HepG2 (cell line): ENCODE data around the gene MTX1. TPM values are rescaled to one million over a fixed set of nuclear protein-coding genes. Genes with fewer than 3 reads are reported as not detected.

Source experiments
- ADNP ChIP-seq: sonication (generic); formaldehyde crosslinking; IDR thresholded peaks from 2 replicates; pipeline ENCODE4 v1.4.0; 2020; ENCODE audit warnings: missing genetic modification reagents
- AHR ChIP-seq: IDR thresholded peaks from 2 replicates; pipeline ENCODE4 v1.6.1; 2018; ENCODE audit warnings: missing genetic modification reagents, missing compliant biosample characterization
- ASH2L ChIP-seq: fragments of 300-600, 200-600 bp; sonication (generic); IDR thresholded peaks from 2 replicates; pipeline ENCODE4 v1.7.0; 2017; ENCODE audit warnings: low read depth, mild to moderate bottlenecking, moderate library complexity, mixed read lengths, low read length; ENCODE audit not compliant: insufficient read length
- ATM ChIP-seq: fragments of 450-650 bp; IDR thresholded peaks from 2 replicates; pipeline ENCODE4 v1.7.1; 2017; ENCODE audit warnings: mild to moderate bottlenecking, borderline replicate concordance
- KLF13 ChIP-seq: sonication (generic); formaldehyde crosslinking; IDR thresholded peaks from 2 replicates; pipeline ENCODE4 v1.4.0; 2020; ENCODE audit warnings: mild to moderate bottlenecking, missing genetic modification reagents
- KMT2A ChIP-seq: sonication (generic); formaldehyde crosslinking; IDR thresholded peaks from 2 replicates; pipeline ENCODE4 v1.4.0; 2020; ENCODE audit warnings: missing genetic modification reagents
- MXD4 ChIP-seq: IDR thresholded peaks from 2 replicates; pipeline ENCODE4 v1.6.1; 2016; ENCODE audit warnings: mild to moderate bottlenecking, missing biosample characterization, missing genetic modification reagents
- NCOA5 ChIP-seq: sonication (generic); formaldehyde crosslinking; IDR thresholded peaks from 2 replicates; pipeline ENCODE4 v1.4.0; 2020; ENCODE audit warnings: missing genetic modification reagents
- NFE2L2 ChIP-seq: fragments of 150-350 bp; IDR thresholded peaks from 2 replicates; pipeline ENCODE4 v1.6.1; 2014; ENCODE audit warnings: low read length
- NFYB ChIP-seq: sonication (generic); formaldehyde crosslinking; IDR thresholded peaks from 2 replicates; pipeline ENCODE4 v1.4.0; 2020; ENCODE audit warnings: missing genetic modification reagents
- PAX8 ChIP-seq: sonication (generic); formaldehyde crosslinking; IDR thresholded peaks from 2 replicates; pipeline ENCODE4 v1.8.0; 2022; ENCODE audit warnings: mild to moderate bottlenecking, missing genetic modification reagents, borderline replicate concordance
- RFXAP ChIP-seq: sonication (generic); formaldehyde crosslinking; IDR thresholded peaks from 2 replicates; pipeline ENCODE4 v1.4.0; 2020; ENCODE audit warnings: missing genetic modification reagents, borderline replicate concordance
- SMARCC2 ChIP-seq: fragments of 450-650 bp; IDR thresholded peaks from 2 replicates; pipeline ENCODE4 v1.6.1; 2017; ENCODE audit warnings: antibody characterized with exemption, mild to moderate bottlenecking
- TEAD2 ChIP-seq: sonication (generic); formaldehyde crosslinking; IDR thresholded peaks from 2 replicates; pipeline ENCODE4 v1.9.0; 2021; ENCODE audit warnings: missing genetic modification reagents
- ZBTB20 ChIP-seq: sonication (generic); formaldehyde crosslinking; IDR thresholded peaks from 2 replicates; pipeline ENCODE4 v1.8.1; 2023; ENCODE audit warnings: missing genetic modification reagents, low read depth, mild to moderate bottlenecking, borderline replicate concordance
- ZNF256 ChIP-seq: sonication (generic); formaldehyde crosslinking; conservative IDR thresholded peaks from 2 replicates; pipeline ENCODE4 v1.4.0; 2020; ENCODE audit warnings: missing genetic modification reagents
- ZNF326 ChIP-seq: sonication (generic); formaldehyde crosslinking; IDR thresholded peaks from 2 replicates; pipeline ENCODE4 v1.4.0; 2020; ENCODE audit warnings: missing genetic modification reagents, borderline replicate concordance
- ZNF335 ChIP-seq: sonication (generic); formaldehyde crosslinking; IDR thresholded peaks from 2 replicates; pipeline ENCODE4 v1.4.0; 2020; ENCODE audit warnings: missing genetic modification reagents
- ZNF607 ChIP-seq: sonication (generic); formaldehyde crosslinking; IDR thresholded peaks from 2 replicates; pipeline ENCODE4 v1.5.1; 2020; ENCODE audit warnings: missing genetic modification reagents, mild to moderate bottlenecking, borderline replicate concordance
- ZNF75D ChIP-seq: sonication (generic); formaldehyde crosslinking; IDR thresholded peaks from 2 replicates; pipeline ENCODE4 v1.8.1; 2023; ENCODE audit warnings: missing genetic modification reagents, mild to moderate bottlenecking, borderline replicate concordance
- ZNF766 ChIP-seq: sonication (generic); formaldehyde crosslinking; IDR thresholded peaks from 2 replicates; pipeline ENCODE4 v1.5.0; 2020; ENCODE audit warnings: missing genetic modification reagents, borderline replicate concordance
- ZNF776 ChIP-seq: sonication (generic); formaldehyde crosslinking; IDR thresholded peaks from 2 replicates; pipeline ENCODE4 v1.4.0; 2020; ENCODE audit warnings: mild to moderate bottlenecking, missing genetic modification reagents
- polyA plus RNA-seq, 8 experiments: library from polyadenylated mRNA; depleted of rRNA in 3 of 8; stranded (reverse) in 7 of 8; unstranded in 1 of 8; fragments of >200 nt; fragmentation: Illumina TruSeq in 4 of 8; extraction: Trizol in 4 of 8; gene quantifications; 2 replicates each; pipeline versions ENCODE4 v1.2.1 to v1.2.3, GENCODE V29; 2011 to 2016; ENCODE audit warnings: low read depth in 4 of 8, missing spikeins in 1 of 8, mixed read lengths in 1 of 8; ENCODE audit not compliant: insufficient read depth in 1 of 8
- total RNA-seq, 5 experiments: library from RNA; depleted of rRNA; stranded (reverse); fragments of >200 nt; fragmentation: Illumina TruSeq; extraction: Trizol; gene quantifications; 2 replicates each; pipeline ENCODE4 v1.2.3, GENCODE V29; 2016; ENCODE audit warnings: low read depth in 1 of 5
- TF ChIP-seq, protein P1 (sequence below): sonication (generic); formaldehyde crosslinking; IDR thresholded peaks from 2 replicates; pipeline ENCODE4 v1.9.0; 2021; ENCODE audit warnings: missing genetic modification reagents, mild to moderate bottlenecking, borderline replicate concordance
- TF ChIP-seq, protein P2 (sequence below): IDR thresholded peaks from 2 replicates; pipeline ENCODE4 v1.6.1; 2016; ENCODE audit warnings: mild to moderate bottlenecking
- TF ChIP-seq, protein P3 (sequence below): sonication (generic); formaldehyde crosslinking; IDR thresholded peaks from 2 replicates; pipeline ENCODE4 v1.4.0; 2020; ENCODE audit warnings: mild to moderate bottlenecking, missing genetic modification reagents

The MTX1 gene
- total and polyA plus RNA-seq, 2 of the 13 experiments (the other 11 are each of a cell fraction or from before 2014, with no cell fraction given) = 64.5 to 72.6 TPM

DNA sequence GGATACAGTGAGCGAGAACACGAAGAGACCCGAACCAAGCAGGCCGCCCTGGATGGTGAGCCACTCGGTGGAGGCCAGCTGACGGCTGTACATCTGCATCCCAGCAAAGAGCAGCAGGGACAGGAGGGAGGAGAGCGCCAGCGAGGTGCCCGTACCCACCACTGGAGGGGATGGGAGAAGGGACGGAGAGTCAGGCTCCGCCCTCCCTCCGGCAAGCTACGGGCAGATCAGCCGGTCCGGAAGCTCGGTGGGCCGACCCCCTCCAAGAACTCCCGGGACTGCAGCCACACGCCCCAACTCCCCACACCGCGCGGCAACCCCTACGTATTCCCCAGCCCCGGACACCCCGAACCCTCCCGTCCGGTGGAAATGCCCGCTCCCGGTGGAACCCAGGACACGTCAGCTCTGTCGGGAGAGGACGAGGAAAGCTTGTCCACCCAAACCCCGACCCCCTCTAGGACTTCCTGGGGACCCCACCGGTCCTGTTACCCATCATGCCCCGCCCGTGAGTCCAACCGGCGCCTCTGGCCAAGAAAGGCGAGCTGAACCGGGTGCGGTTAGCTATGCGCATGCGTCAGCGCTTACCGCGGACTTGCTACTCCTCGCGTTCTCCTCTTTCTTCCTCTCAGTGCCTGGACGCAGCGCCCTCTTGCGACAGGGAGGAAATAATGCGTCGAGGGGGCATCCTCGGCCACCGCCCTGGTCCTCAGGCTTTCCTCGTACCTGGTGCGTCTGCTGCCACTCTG lies 35.6 kb upstream of the MTX1 start, which contains the start of gene KRTCAP2 (continued):
- peak; percentile 66; the same call in 1 of the 2 replicates for TF ChIP-seq ZNF326 (CRISPR knock-in tag)
- TF ChIP-seq PAX8 (CRISPR knock-in tag) = no peak
- TF ChIP-seq KLF13 = no peak
- TF ChIP-seq RFXAP (CRISPR knock-in tag) = peak; percentile 56
- TF ChIP-seq TEAD2 = 0 out of 2 replicates have a peak, but pooled peaks have one; percentile 34
- TF ChIP-seq ASH2L = peak; percentile 66
- no peak for TF ChIP-seq ADNP (CRISPR knock-in tag)
- no peak for TF ChIP-seq ATM
- peak; percentile 64 for TF ChIP-seq ZNF335 (CRISPR knock-in tag)
- 0 out of 2 replicates have a peak, but pooled peaks have one; percentile 29 for TF ChIP-seq AHR (CRISPR knock-in tag)
- no peak; the same call in 1 of the 2 replicates for TF ChIP-seq ZNF776 (CRISPR knock-in tag)
- TF ChIP-seq NFYB (CRISPR knock-in tag) = peak; percentile 56; the same call in 1 of the 2 replicates
- peak; percentile 48; the same call in 1 of the 2 replicates for TF ChIP-seq MXD4 (CRISPR knock-in tag)
- peak; percentile 58; the same call in 1 of the 2 replicates for TF ChIP-seq ZNF607
- 0 out of 2 replicates have a peak, but pooled peaks have one; percentile 73 for TF ChIP-seq ZNF766 (CRISPR knock-in tag)
- TF ChIP-seq ZNF256 (CRISPR knock-in tag) = peak; percentile 63; the same call in 1 of the 2 replicates
- no peak for TF ChIP-seq ZBTB20
- TF ChIP-seq, protein P1, sequence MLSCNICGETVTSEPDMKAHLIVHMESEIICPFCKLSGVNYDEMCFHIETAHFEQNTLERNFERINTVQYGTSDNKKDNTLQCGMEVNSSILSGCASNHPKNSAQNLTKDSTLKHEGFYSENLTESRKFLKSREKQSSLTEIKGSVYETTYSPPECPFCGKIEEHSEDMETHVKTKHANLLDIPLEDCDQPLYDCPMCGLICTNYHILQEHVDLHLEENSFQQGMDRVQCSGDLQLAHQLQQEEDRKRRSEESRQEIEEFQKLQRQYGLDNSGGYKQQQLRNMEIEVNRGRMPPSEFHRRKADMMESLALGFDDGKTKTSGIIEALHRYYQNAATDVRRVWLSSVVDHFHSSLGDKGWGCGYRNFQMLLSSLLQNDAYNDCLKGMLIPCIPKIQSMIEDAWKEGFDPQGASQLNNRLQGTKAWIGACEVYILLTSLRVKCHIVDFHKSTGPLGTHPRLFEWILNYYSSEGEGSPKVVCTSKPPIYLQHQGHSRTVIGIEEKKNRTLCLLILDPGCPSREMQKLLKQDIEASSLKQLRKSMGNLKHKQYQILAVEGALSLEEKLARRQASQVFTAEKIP (CRISPR knock-in tag) = no peak
- TF ChIP-seq, protein P2, sequence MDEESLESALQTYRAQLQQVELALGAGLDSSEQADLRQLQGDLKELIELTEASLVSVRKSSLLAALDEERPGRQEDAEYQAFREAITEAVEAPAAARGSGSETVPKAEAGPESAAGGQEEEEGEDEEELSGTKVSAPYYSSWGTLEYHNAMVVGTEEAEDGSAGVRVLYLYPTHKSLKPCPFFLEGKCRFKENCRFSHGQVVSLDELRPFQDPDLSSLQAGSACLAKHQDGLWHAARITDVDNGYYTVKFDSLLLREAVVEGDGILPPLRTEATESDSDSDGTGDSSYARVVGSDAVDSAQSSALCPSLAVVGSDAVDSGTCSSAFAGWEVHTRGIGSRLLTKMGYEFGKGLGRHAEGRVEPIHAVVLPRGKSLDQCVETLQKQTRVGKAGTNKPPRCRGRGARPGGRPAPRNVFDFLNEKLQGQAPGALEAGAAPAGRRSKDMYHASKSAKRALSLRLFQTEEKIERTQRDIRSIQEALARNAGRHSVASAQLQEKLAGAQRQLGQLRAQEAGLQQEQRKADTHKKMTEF (CRISPR knock-in tag) = no peak; the same call in none of the 2 replicates
- TF ChIP-seq NFE2L2 = peak; percentile 15; the same call in 1 of the 2 replicates
- TF ChIP-seq ZNF75D (CRISPR knock-in tag) = no peak
- no peak for TF ChIP-seq NCOA5 (CRISPR knock-in tag)
- peak; percentile 64; the same call in 1 of the 2 replicates for TF ChIP-seq KMT2A (CRISPR knock-in tag)
- TF ChIP-seq SMARCC2 = no peak
- TF ChIP-seq, protein P3, sequence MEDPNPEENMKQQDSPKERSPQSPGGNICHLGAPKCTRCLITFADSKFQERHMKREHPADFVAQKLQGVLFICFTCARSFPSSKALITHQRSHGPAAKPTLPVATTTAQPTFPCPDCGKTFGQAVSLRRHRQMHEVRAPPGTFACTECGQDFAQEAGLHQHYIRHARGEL (CRISPR knock-in tag) = no peak
